A549 treated with AZD2906 at 1 μM for 4 hours (cell line): ENCODE results near the gene AKAP1. TPM values are rescaled to one million over a fixed set of nuclear protein-coding genes. Genes with fewer than 3 reads are reported as not detected.

Source experiments
- total RNA-seq: library from RNA; stranded (reverse); fragments of 200-300 nt; extraction: Qiagen RNA extraction; gene quantifications from 5 replicates; pipeline ENCODE4 v1.2.3, GENCODE V29; 2022

Gene AKAP1
- total RNA-seq, result 49.1 to 56.5 TPM (median 53.0 TPM) in 5 replicates

DNA sequence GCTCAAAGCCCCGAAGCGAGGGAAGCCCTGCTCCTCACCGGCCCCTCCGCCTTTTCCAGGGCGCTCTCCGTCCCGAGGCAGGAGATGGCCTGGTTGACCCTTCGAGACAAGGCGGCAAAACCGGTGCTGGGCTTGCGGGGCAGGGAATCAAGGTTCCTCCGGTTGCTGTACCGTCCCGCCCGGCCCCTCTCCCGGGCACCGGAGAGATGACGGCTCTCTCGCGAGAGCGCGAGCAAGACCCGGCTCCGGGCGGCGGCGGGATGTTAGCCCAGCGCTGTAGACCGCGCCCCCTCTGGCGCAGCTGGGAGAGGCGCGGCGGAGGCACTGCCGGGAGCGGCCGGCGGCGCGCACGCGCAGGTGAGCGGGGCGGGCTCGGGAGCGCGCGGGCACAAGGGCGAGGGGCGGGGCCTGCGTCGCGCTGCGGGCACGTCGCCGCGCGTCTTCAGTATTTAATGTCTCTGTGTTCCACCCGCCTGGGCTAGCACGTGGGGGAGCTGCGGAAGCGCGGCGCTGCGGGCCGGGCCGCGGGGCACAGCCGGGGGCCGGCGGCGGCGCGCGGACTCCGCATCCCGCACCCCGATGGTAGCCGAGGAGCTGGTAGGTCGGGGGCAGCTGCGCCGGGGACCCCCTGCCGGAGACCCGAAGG is at the start of gene AKAP1:
TSS of gene AKAP1 (plus strand) at position 445 of the 646 bp plus-strand sequence. CDS start 20,219 bp downstream, outside the sequence.

Other genes with a start within 250 kb of the AKAP1 start
- 50.7 to 62.6 TPM (median 54.7 TPM) in 5 replicates for gene TRIM25, start 171.2 kb upstream of the AKAP1 start, total RNA-seq
- gene COIL, start 124.2 kb upstream of the AKAP1 start, total RNA-seq, result 15.6 to 20.6 TPM (median 16.1 TPM) in 5 replicates
- gene SCPEP1, start 107.1 kb upstream of the AKAP1 start, total RNA-seq, result 39.4 to 44.8 TPM (median 40.4 TPM) in 5 replicates
- 42.7 to 49.4 TPM (median 46.8 TPM) in 5 replicates for gene MSI2, start 171.3 kb downstream of the AKAP1 start, total RNA-seq